Measurements from ENCODE around the gene RASSF6.
"Not testable (repeated sequence)": the region's sequence is repeated elsewhere in the genome, so short reads cannot be mapped to it uniquely, and the experiment has no call there.

The RASSF6 gene

DNA sequence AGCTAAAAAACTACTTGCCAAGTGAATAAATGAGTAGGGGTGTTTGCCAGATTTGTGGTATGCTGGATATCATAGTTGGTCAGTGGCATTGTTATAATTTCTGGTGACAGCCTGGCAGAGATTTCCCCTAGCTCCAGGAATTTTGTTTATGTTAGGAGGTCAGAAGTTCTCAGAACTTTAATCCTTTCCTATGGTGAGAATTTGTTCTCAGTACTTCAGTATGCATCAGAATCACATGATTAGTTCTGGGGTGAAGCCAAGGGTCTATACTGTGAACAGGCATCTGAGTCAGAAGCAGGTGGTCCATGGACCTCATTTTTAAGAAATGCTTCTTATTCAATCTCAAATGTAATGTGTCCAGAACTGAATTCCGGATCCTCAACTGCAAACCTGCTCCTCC lies 10.5 kb downstream of the RASSF6 start:
- DNase-seq = no peak

DNA sequence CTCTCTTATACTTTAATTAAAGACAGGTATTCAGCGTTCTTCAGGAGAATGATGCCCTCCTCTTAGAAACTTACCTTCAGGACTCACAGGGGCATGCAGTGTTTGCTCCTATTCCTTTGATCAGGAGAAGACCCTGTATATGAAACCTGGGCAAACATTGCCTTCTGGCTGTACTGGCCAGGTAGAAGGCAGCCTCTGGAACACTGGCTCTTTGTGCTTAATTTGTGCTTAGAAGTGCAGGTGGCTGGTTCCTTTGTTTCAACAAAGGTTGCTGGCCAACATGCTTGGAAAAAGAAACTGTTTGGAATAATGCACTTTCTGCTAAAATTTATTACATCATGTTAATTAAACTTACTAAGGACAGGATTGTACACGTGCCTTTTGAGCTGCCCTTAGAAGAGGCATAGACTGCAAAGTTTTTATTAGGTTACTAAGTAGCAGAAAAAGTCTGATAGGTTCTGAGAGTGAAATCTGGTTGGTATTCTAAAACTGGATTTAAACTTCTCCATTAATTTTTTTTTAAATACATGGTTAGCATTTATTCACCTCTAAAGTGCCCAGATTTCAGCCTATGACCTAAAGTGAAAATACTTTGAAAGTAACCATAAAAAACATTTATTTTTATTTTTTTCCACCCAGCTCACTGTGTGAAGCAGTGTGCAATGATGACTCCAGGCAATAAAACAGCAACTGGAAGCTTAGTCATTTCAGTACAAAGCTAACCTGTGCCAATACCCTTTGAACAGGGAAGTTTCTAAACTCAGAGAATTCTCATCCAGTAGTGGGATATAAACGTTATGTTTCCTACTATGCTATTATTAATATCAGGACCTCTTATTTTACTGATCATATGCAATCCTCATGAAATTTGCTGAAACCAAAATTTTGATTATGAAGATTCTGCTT lies 11.3 kb downstream of the RASSF6 start:
- DNase-seq = no peak

DNA sequence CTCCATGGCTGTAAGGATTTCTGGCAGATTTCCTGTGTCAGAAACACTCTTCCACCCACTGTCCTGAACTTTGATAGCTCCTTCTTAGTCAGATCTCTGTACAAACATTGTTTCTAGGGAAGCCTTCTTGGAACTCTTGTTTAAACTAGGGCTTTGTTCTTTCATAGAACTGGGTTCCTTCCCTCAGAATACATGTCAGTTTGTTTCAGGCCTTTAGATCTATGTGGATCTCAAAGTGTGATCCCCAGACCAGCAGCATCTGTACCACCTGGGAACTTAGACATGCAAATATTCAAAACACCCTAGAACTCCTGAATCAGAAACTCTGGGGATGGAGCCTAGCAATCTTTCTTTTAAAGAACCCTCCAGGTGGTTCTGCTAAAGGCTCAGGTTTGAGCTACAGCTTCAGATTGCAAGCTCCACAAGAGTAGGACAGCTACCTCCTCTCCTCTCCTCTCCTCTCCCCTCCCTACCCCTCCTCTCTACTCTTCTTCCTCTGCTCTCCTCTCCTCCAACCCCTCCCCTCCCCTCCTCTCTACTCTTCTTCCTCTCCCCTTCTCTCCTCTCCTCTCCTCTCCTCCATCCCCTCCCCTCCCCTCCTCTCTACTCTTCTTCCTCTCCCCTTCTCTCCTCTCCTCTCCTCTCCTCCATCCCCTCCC lies 12.7 kb downstream of the RASSF6 start:
- DNase-seq = no peak

DNA sequence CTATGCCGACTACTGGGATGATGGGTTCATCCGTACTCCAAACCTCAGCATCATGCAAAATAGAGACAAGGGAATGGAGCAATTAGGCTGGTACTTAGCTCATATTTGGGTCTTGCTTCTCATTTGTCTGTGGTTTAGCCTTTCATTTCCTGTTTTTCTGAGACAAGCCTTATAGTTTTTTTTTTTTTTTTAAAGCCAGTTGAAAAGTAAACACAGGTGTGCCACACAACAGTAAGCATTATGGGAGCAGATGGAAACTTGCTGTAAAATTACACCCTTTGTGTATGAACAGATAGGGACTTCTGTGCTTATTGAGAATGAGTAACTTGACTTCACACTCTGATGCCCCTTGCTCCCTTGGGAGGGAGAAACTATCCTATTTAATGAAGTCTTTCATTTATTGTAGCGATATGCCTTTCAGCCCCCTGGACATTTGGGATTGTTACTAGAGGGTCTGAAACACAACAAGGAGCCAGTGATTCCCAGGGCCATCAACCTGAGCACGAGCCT lies 13.7 kb downstream of the RASSF6 start:
- DNase-seq = no peak

DNA sequence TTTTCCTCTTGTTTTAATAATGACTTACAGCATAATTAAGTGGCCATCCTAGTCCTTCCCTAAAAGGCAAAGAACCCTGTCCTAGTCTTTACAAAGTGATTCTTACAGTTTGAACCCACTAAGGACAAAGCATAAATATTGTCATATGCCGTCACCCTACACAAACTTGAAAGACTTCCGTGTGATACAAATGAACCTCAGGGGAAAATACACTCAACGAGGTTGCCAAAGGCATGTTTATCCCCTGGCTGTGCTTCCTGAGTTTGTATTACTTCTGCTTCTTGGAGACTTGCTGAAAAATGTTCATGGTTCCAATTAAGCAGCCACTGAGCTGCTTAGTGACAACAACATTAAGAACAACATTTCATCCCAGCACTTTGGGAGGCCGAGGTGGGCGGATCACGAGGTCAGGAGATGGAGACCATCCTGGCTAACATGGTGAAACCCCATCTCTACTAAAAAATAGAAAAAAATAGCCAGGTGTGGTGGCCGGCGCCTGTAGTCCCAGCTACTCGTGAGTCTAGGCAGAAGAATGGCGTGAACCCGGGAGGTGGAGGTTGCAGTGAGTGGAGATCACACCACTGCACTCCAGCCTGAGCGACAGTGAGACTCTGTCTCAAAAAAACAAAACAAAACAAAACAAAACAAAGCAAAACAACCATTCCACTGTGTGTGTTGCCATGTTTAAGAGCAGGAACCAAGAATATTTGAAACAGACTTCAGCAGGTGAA lies 16.2 kb downstream of the RASSF6 start:
- DNase-seq = no peak

DNA sequence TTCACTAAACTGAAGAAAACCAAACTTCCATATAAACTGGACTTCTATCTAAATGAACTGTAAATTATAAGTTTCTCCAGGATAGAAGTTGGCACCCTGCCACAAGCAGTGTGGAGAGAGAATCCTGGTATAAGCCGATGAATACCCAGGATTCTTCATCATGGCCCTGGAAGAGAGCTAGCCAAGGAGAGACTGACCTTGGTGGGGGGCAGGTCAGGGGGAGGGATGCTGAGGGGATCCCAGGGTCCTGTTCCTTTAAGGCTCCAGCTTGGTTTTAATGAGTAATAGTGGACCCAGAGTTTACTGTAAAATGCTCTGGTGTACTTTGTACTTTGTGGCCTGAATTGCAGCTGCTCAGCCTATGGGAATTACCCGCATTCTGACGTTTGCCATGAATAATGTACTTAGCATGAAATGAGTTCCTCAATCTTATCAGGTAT lies 16.9 kb downstream of the RASSF6 start:
- DNase-seq = no peak

DNA sequence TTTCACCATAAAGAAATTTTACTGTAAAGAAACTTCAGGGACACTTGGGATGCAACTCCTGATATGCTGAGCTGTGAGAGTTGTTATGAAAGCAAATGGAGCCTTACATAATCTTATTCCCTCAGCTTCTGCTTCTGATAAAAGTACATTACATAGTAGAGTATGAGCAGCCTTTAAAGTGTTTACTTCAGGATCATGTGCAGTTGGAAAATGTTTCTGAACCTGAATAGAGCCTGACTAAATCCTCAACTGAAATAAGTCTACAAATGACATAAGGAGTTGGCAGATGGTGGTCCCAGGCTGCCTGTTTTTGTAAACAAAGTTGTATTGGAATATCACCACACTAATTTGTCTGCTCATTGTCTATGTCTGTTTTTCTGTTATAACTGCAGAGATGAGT lies 19.3 kb downstream of the RASSF6 start:
- no peak for DNase-seq

DNA sequence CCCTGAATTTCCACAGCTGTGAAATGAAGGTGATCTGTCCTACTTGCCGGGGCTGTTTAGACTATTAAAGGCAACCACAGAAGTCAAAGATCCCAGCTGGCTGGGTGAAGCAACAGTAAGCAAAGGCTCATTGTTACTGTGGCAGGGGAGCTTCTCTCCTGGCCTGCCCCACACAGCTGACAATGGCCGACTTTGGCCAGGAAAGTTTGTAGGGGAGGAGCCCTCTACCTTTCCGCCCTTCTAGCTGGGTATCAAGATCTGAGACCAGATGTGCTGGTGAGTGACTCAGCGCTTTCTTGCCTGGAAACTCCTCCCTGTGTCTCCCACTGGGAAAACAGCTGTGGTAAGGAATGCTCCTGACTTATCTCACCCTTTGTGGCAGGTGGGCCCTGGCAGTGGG lies 21.1 kb downstream of the RASSF6 start:
- DNase-seq = no peak

DNA sequence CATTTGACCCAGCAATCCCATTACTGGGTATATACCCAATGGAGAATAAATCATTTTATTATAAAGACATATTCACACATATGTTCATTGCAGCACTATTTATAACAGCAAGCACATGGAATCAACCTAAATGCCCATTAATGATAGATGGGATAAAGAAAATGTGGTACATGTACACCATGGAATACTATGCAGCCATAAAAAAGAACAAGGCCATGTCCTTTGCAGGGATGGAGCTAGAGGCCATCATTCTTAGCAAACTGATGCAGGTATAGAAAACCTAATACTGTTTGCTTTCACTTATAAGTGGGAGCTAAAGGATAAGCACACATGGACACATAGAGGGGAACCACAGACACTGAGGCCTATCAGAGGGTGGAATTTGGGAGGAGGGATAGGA lies 22.6 kb downstream of the RASSF6 start:
- no peak for DNase-seq

DNA sequence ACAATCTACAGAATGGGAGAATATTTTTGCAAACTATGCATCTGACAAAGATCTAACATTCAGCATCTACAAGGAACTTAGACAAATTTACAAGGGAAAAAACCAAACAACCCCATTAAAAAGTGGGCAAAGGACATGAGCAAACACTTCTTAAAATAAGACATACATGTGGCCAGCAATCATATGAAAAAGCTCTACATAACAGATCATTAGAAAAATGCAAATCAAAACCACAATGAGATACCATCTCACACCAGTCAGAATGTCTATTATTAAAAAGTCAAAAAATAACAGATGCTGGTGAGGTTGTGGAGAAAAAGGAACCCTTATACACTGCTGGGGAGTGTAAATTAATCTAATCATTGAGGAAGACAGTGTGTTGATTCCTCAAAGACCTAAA lies 23.1 kb downstream of the RASSF6 start:
- not testable (repeated sequence) for DNase-seq

DNA sequence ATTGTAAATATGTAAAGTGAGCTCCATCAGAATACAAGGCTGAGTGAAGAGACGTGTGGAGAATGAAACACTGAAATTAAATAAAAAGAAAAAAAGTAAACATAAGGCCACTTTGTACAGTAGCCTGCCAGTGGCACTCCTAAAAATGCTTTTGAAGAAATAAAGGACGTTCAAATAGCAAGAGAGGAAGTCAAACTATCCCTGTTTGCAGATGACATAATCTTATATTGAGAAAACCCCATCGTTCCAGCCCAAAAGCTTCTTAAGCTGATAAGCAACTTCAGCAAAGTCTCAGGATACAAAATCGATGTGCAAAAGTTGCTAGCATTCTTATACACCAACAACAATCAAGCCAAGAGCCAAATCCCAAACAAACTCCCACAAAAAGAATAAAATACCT lies 24.2 kb downstream of the RASSF6 start:
- no peak for DNase-seq

DNA sequence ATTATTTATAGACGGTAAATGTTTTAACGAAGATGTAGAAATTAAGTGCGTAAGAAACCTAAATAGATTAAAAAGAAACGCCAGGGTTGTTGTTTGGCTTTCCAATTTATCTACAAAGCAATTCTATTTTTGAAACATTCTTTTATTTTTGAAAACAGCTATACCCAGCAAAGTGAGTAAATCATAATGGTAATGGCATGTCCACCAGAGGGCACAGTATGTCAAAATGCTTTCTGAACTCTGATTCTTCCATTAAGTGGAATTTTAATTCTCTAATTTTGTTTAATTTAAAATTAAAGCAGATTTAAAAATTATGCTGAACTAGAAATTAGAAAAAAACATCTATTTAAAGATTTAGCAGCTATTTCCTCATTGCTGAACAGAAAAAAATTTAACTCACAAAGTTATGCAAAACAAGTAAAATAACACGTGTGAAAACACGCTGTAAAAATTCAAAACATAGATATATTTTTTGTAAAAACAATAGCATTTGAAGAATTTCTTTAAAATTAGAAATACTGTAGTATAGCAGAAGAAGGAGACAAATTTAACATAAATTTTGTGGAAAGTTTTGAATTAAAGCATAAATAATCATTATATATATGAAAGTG lies 26.5 kb downstream of the RASSF6 start:
- no peak for DNase-seq

DNA sequence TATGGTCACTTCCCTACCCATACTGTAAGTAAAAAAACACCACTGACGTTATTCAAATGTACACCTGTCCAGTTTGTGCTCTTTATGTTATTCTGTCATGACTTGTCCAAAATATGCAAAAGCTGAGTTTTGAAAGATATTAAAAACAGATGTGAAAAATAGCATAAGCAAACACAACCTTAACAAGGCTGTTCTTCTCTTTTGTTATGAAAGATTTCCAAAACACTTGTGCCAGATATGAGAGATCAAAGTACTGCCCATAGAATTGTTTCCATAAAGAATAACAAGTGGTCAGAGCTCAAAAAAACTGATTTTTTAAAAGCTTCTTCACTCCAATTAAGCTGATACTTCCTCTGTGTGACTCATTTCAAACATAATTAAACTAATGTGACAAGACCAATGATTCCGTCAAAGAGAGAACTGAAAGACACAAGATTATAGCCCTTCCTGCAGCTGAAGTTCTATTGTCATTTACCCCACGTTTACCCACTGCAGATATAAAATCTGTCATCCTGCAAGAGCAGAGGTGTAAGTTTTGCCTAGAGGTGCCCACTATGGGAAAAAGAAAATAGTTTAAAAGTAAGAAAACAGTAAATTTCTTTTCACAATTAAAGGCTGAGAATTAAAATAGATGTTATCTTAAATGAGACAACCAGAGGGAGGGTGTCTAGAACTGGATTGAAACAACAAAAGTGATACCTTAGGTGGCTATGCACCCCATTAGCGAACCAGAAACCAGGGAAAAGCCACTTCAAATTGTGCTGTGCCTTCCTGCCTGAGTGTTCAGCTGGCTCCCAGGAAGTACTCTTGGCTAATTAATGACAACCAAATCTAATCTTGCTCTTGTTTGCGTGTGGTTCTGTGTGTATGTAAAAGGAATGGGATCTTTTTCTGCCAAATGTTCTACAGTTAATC lies 30.1 kb downstream of the RASSF6 start:
- no peak for DNase-seq

DNA sequence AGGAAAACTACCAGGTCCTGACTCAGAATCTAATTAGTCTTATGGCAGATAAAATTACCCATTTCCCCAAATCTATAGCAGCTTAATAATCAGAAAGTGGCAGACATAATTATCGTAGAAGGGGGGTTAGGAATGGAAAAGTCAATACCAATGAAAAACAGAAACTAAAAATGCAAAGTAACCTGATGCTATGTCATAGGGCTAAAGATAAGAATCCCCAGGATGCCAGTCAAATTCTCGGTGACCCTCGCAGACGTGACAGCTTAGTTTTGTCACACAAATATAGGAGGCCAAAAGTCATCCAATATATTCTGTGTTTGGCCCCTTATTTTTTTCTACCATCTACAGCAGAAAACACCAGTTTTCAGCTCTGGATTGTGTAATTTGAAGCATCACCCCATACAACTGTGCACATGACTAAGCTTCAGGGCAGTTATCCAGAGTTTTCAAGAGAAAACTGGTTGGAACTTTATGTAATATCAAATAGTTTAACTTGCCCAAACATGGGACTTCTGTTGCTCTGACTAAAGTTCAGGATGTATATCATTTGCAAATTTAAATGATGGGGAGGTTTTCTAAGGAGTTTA lies 30.9 kb downstream of the RASSF6 start:
- DNase-seq = no peak

DNA sequence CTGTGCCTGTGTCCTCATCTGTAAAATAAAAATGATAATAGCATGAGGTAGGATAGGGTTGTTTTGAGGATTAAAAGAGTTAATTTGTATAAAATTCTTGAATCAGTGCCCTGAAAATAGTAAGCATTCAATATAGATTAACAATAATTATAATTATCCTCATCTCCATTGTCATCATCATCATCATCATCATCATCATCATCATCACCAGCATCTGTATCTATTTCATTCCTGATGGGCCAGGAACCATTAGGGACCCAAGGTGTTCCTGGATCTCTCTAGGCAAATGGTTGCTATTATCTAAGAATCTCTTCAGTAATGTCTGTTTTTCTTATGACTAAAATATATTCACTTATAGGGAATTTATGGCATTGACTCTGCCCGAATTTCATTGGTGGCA lies 31.6 kb downstream of the RASSF6 start:
- no peak for DNase-seq

DNA sequence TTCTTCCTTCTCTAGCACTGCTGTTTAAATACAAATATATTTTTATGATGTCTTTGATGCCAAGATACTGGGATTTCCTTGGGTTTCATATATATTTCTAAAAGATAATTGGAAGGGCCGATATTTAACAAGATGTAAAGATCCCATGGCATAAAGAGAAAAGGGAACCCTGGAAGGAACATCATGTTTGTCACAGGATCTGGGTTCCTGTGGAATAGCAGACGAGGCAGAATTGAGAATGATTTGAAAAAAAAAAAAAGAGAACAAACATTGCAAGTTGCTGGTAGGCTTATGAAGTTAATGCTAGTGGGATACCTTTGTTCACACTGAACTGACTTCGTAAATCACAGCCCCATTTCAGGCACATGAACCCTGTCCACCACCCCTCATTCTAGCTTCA lies 33.6 kb downstream of the RASSF6 start:
- no peak for DNase-seq

DNA sequence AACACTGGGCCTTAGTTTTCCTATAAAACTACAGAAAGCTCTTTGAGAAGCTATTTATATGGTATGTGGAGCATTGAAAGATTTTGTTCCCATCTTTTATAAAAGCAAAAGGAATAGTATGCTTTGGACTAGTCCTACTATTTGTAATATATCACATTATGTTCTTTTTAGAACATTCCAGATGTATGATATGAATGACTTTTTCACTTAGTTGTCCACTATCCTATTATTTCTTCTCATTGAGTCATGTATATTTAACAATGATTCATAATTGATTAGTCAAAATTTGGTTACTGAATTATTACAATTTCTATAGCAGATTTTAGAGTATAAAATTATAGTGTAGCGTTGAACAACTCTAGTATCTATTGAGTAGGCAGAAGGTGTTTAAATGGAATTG lies 34.2 kb downstream of the RASSF6 start:
- DNase-seq = no peak

DNA sequence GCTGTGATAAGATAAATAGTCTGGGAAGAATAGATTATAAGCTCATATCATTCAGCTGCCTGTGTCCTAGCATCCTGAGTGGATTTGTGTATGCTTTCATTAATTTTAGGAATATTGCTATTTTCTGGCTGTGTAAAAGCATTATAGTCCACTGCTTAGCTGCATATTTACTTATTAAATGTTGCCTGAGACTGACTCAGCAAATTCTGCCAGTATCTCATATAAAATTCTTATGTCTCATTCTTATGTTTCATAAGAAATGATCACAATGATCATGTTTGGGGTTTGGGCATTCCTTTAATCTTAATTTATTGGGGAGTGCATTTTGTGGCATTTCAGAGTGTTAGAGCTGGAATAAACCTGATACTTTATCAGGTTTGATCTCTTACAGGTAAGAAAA lies 34.9 kb downstream of the RASSF6 start:
- DNase-seq = no peak

DNA sequence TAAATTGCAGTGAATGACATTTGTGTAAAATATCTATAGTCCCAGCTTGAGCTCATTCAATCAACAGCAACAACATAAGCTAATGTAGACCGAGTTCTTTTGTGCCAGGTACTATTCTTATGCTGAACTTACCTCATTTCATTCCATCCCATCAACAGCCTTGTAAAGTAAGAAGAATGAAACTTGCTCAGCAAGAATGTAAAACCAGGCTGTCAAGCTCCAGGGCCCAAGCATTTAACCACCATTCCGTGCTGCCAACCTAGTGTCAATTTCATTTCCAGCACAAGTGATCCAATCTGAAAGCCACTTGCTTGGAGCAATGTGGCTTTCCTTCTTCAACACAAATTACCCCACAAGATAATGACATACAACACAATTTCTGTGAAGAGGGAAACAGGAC lies 36.6 kb downstream of the RASSF6 start:
- DNase-seq = no peak

DNA sequence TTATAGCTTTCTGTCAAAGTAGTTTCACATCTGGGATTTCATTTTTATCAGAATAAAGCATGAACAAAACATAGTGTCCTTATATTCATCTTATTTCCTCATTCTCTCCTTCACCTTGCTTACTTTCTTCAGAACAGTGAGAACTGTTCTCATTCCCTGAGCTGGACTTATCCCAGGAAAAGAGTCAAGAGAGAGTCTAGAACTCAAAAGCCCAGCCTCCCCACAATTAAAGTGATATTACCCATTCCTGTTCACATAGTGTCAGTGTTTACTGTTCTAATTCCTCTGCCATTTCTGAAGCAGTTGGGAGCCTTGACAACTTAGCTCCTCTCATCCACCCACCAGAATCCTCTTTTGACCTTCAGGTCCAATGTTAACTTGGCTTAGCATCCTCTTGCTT lies 42.9 kb downstream of the RASSF6 start:
- DNase-seq = no peak

DNA sequence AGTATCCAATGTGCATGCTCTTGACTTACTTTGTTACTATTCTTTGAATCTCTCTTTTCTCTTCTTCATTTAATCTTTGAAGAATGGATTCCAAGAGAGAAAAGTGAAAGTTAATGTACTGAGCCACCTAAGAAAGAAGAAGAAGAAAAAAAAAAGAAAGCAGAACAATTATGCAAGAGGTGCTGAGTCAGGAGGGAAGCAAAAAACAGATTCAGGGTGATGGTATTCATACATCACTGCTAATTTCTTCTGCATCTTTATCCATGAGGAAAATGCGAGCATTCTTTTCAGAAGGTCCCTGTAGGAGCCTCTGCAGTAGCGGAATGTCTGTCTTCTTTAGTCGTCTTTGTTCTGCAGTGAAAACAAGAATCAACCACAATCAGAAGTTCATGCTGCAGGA lies 43.9 kb downstream of the RASSF6 start:
- DNase-seq = no peak

DNA sequence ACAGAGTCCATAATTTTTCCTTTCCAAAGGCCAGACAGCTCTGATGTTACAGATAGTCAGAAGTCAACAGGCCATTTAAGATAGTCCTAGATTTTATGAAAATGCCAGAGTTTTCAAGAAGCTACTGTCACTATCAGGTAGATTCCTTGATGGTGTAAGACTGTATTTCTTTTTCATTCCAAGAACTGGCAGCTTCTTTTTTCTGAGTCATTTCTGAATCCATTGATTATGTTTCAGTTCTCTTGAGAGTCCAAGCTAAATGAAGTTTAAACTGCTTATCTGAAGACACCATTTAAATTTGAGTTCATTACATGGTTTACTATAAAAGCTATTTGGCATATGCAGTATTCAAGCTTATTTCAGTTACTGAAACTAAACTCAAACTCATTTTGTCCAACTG lies 44.6 kb downstream of the RASSF6 start:
- no peak for DNase-seq

Data from CD4-positive, alpha-beta T cell treated with Interleukin-17A for 1 hour (primary cell).